Suprapubic skin (tissue), 4 donors: ENCODE measurements around the gene SLC39A12. TPM values are rescaled to one million over a fixed set of nuclear protein-coding genes. Genes with fewer than 3 reads are reported as not detected.

Source experiments
- DNase-seq, 2 donors: peaks; one replicate each; pipeline ENCODE4 v3.0.0-alpha.2; 2019; ENCODE audit warnings: low spot score in 2 of 2
- H3K27ac ChIP-seq: fragments of 200-600 bp; sonication (generic); one replicate; pipeline ENCODE4 v1.5.1; 2019
- H3K27me3 ChIP-seq: fragments of 200-600 bp; sonication (generic); one replicate; pipeline ENCODE4 v1.5.1; 2019
- H3K36me3 ChIP-seq: fragments of 200-600 bp; sonication (generic); one replicate; pipeline ENCODE4 v1.5.1; 2019
- H3K4me1 ChIP-seq: fragments of 200-600 bp; sonication (generic); one replicate; pipeline ENCODE4 v1.5.1; 2019
- H3K4me3 ChIP-seq: fragments of 200-600 bp; sonication (generic); one replicate; pipeline ENCODE4 v1.5.1; 2019; ENCODE audit warnings: mild to moderate bottlenecking
- H3K9me3 ChIP-seq: fragments of 200-600 bp; sonication (generic); one replicate; pipeline ENCODE4 v1.5.1; 2019
- CTCF ChIP-seq, 2 donors: fragments of 200-600 bp in 1 of 2; fragments of 450-650 bp in 1 of 2; sonication (generic) in 1 of 2; IDR thresholded peaks; one replicate each; pipeline ENCODE4 v1.5.1; 2016 to 2019; ENCODE audit warnings: antibody characterized with exemption in 2 of 2, mild to moderate bottlenecking in 1 of 2, moderate library complexity in 1 of 2
- EP300 ChIP-seq: sonication (generic); formaldehyde crosslinking; IDR thresholded peaks from one replicate; pipeline ENCODE4 v1.6.1; 2017; ENCODE audit warnings: antibody characterized with exemption
- POLR2A ChIP-seq, 2 donors: fragments of 450-650 bp; IDR thresholded peaks; one replicate each; pipeline ENCODE4 v1.6.1; 2017; ENCODE audit warnings: antibody characterized with exemption in 2 of 2, mild to moderate bottlenecking in 2 of 2, moderate library complexity in 2 of 2
- POLR2AphosphoS5 ChIP-seq, 3 donors: sonication (generic); formaldehyde crosslinking; IDR thresholded peaks; one replicate each; pipeline ENCODE4 v1.6.1; 2017; ENCODE audit warnings: antibody characterized with exemption in 3 of 3
- WGBS: methylation state at CpG from one replicate; pipeline ENCODE4 v1.1.5; 2018; 5-methylcytosine and 5-hydroxymethylcytosine counted together
- total RNA-seq, 4 donors: library from RNA; depleted of rRNA; stranded (reverse); fragments of >200 nt; gene quantifications; one replicate each; pipeline ENCODE4 v1.1.0, GENCODE V29; 2016

SLC39A12 gene
- total RNA-seq, 4 donors from 2014 or later, result not detected

GRCh38 chr10:18066947-18067346 lies 115.2 kb downstream of the SLC39A12 start:
- no peak overlapping the region for H3K27ac ChIP-seq
- WGBS, result 92% methylated on average over 4 of the region's 4 CpGs

GRCh38 chr10:18068401-18068800 lies 116.7 kb downstream of the SLC39A12 start:
- Histone ChIP-seq H3K27me3 (no peaks in the 10 kb centered on the region), H3K4me3 (no peak overlapping the region), H3K9me3 (no peaks in the 10 kb centered on the region), H3K4me1 (no peaks in the 10 kb centered on the region), H3K27ac (no peak overlapping the region), H3K36me3 (no peaks in the 10 kb centered on the region)
- no peak for TF ChIP-seq POLR2AphosphoS5 (IDR thresholded peaks at IDR 0.05)
- TF ChIP-seq EP300, result no peak
- no peak for TF ChIP-seq POLR2A (IDR thresholded peaks at IDR 0.05)
- TF ChIP-seq CTCF (IDR thresholded peaks at IDR 0.05), result no peak
- 52% methylated on average over 4 of the region's 4 CpGs for WGBS
- no peak for DNase-seq

More at GRCh38 chr10:18066947-18067346, 115.2 kb downstream of the SLC39A12 start:
- H3K27me3 ChIP-seq, result no peaks in the 10 kb centered on the region
- no peak for DNase-seq
- no peaks in the 10 kb centered on the region for H3K9me3 ChIP-seq
- no peaks in the 10 kb centered on the region for H3K4me1 ChIP-seq
- no peak for TF ChIP-seq CTCF (IDR thresholded peaks at IDR 0.05)
- TF ChIP-seq EP300, result no peak
- TF ChIP-seq POLR2A (IDR thresholded peaks at IDR 0.05), result no peak
- no peak for TF ChIP-seq POLR2AphosphoS5 (IDR thresholded peaks at IDR 0.05)
- no peak overlapping the region for H3K4me3 ChIP-seq
- H3K36me3 ChIP-seq, result no peaks in the 10 kb centered on the region

- Histone ChIP-seq H3K4me1 (no peaks in the 10 kb centered on the region), H3K4me3 (no peak overlapping the region), H3K9me3 (no peaks in the 10 kb centered on the region), H3K36me3 (no peaks in the 10 kb centered on the region), H3K27me3 (no peaks in the 10 kb centered on the region), H3K27ac (no peak overlapping the region)
- WGBS, result 38% methylated on average over 2 of the region's 2 CpGs
- TF ChIP-seq POLR2A (IDR thresholded peaks at IDR 0.05), result no peak
- no peak for TF ChIP-seq EP300
- no peak for TF ChIP-seq POLR2AphosphoS5 (IDR thresholded peaks at IDR 0.05)
- no peak for TF ChIP-seq CTCF (IDR thresholded peaks at IDR 0.05)
- no peak for DNase-seq
Measured at GRCh38 chr10:18071591-18071990, 119.9 kb downstream of the SLC39A12 start.

GRCh38 chr10:18073314-18073713 lies 121.6 kb downstream of the SLC39A12 start:
- Histone ChIP-seq H3K9me3 (no peaks in the 10 kb centered on the region), H3K4me3 (no peak overlapping the region), H3K36me3 (no peaks in the 10 kb centered on the region), H3K27me3 (no peaks in the 10 kb centered on the region), H3K27ac (no peak overlapping the region), H3K4me1 (no peaks in the 10 kb centered on the region)
- no peak for TF ChIP-seq POLR2A (IDR thresholded peaks at IDR 0.05)
- 91% methylated on average over 3 of the region's 3 CpGs for WGBS
- DNase-seq, result no peak

- 83% methylated on average over 3 of the region's 3 CpGs for WGBS
- no peaks in the 10 kb centered on the region for H3K4me1 ChIP-seq
- H3K27me3 ChIP-seq, result no peaks in the 10 kb centered on the region
- no peak overlapping the region for H3K4me3 ChIP-seq
- no peaks in the 10 kb centered on the region for H3K36me3 ChIP-seq
- no peak for DNase-seq
- no peak for TF ChIP-seq CTCF (IDR thresholded peaks at IDR 0.05)
- no peak for TF ChIP-seq POLR2A (IDR thresholded peaks at IDR 0.05)
- TF ChIP-seq EP300, result no peak
- TF ChIP-seq POLR2AphosphoS5 (IDR thresholded peaks at IDR 0.05), result no peak
- no peaks in the 10 kb centered on the region for H3K9me3 ChIP-seq
- no peak overlapping the region for H3K27ac ChIP-seq
Measured at GRCh38 chr10:18075881-18076280, 124.2 kb downstream of the SLC39A12 start.

GRCh38 chr10:18079665-18080295 lies 128.1 kb downstream of the SLC39A12 start:
- Histone ChIP-seq H3K27ac (no peak overlapping the region), H3K36me3 (no peaks in the 10 kb centered on the region), H3K4me1 (no peaks in the 10 kb centered on the region), H3K9me3 (no peaks in the 10 kb centered on the region), H3K4me3 (no peak overlapping the region), H3K27me3 (no peaks in the 10 kb centered on the region)
- WGBS, result 60% methylated on average over 1 of the region's 1 CpG
- no peak for TF ChIP-seq POLR2AphosphoS5 (IDR thresholded peaks at IDR 0.05)
- TF ChIP-seq EP300, result no peak
- no peak for TF ChIP-seq CTCF (IDR thresholded peaks at IDR 0.05)
- TF ChIP-seq POLR2A (IDR thresholded peaks at IDR 0.05), result no peak
- DNase-seq, result no peak
